ENCODE data around the gene RAG2. TPM values are rescaled to one million over a fixed set of nuclear protein-coding genes. Genes with fewer than 3 reads are reported as not detected.

The RAG2 gene
- total RNA-seq, 8 experiments from 2014 or later, result 1.0 to 2.3 (median 1.3) TPM; not detected in 1

- in situ Hi-C loops (cut with MboI; ENCODE audit: low pct_unique_long_range_greater_than_20kb in 2 of 9, low sequenced_read_pairs in 9 of 9, unreplicated experiment in 9 of 9), result no loop called here
- H3K4me3 ChIP-seq, result no peak overlapping the region
- H3K27ac ChIP-seq, result no peak overlapping the region
- H3K4me1 ChIP-seq (replicated peaks in 1 of 2), result peaks cover 0 to 13% of the 10 kb centered on the region in 2 donors
- ATAC-seq (replicated peaks in 6 of 8), result no peak
- WGBS, 10 experiments, result 21 to 100% (median 86%) methylated on average over 1 to 3 of the region's 3 CpGs; no CpG with 5 or more reads in 2 of the 10 experiments
Measured at GRCh38 chr11:36618363-36619047, 20.5 kb upstream of the RAG2 start.

GRCh38 chr11:36617543-36618362, 19.7 kb upstream of the RAG2 start:
- in situ Hi-C loops (cut with MboI; ENCODE audit: low pct_unique_long_range_greater_than_20kb in 2 of 9, low sequenced_read_pairs in 9 of 9, unreplicated experiment in 9 of 9), result no loop called here
- ATAC-seq (replicated peaks in 6 of 8), result no peak
- H3K4me3 ChIP-seq, result no peak overlapping the region
- H3K4me1 ChIP-seq (replicated peaks in 1 of 2), result peaks cover 0 to 10% of the 10 kb centered on the region in 2 donors
- 55 to 100% (median 82%) methylated on average over 1 to 6 of the region's 6 CpGs for WGBS, 10 experiments
- H3K27ac ChIP-seq, result no peak overlapping the region

- ATAC-seq (replicated peaks in 6 of 8), result no peak
- H3K27ac ChIP-seq, result no peak overlapping the region
- 83 to 100% (median 100%) methylated on average over 1 to 3 of the region's 3 CpGs for WGBS, 10 experiments
- in situ Hi-C loops (cut with MboI; ENCODE audit: low pct_unique_long_range_greater_than_20kb in 2 of 9, low sequenced_read_pairs in 9 of 9, unreplicated experiment in 9 of 9), result no loop called here
- peaks cover 0 to 10% of the 10 kb centered on the region in 2 donors for H3K4me1 ChIP-seq (replicated peaks in 1 of 2)
- no peak overlapping the region for H3K4me3 ChIP-seq
Measured at GRCh38 chr11:36615826-36616225, 17.8 kb upstream of the RAG2 start.

- ATAC-seq (replicated peaks in 6 of 8), result no peak
- Histone ChIP-seq H3K4me1 (replicated peaks in 1 of 2) (no peaks in the 10 kb centered on the region), H3K27ac (no peak overlapping the region), H3K4me3 (no peak overlapping the region)
- WGBS, 10 experiments, result 54 to 100% (median 86%) methylated on average over 1 to 2 of the region's 2 CpGs; no CpG with 5 or more reads in 3 of the 10 experiments
- in situ Hi-C loops (cut with MboI; ENCODE audit: low pct_unique_long_range_greater_than_20kb in 2 of 9, low sequenced_read_pairs in 9 of 9, unreplicated experiment in 9 of 9), result no loop called here
Measured at GRCh38 chr11:36609383-36609782, 11.3 kb upstream of the RAG2 start.

- WGBS, 10 experiments, result 20 to 100% (median 67%) methylated on average over 1 of the region's 1 CpG; no CpG with 5 or more reads in 5 of the 10 experiments
- Histone ChIP-seq H3K4me1 (replicated peaks in 1 of 2) (no peaks in the 10 kb centered on the region), H3K27ac (no peak overlapping the region), H3K4me3 (no peak overlapping the region)
- in situ Hi-C loops (cut with MboI; ENCODE audit: low pct_unique_long_range_greater_than_20kb in 2 of 9, low sequenced_read_pairs in 9 of 9, unreplicated experiment in 9 of 9), result no loop called here
- ATAC-seq (replicated peaks in 6 of 8), result no peak
Measured at GRCh38 chr11:36608491-36609199, 10.6 kb upstream of the RAG2 start.

DNA sequence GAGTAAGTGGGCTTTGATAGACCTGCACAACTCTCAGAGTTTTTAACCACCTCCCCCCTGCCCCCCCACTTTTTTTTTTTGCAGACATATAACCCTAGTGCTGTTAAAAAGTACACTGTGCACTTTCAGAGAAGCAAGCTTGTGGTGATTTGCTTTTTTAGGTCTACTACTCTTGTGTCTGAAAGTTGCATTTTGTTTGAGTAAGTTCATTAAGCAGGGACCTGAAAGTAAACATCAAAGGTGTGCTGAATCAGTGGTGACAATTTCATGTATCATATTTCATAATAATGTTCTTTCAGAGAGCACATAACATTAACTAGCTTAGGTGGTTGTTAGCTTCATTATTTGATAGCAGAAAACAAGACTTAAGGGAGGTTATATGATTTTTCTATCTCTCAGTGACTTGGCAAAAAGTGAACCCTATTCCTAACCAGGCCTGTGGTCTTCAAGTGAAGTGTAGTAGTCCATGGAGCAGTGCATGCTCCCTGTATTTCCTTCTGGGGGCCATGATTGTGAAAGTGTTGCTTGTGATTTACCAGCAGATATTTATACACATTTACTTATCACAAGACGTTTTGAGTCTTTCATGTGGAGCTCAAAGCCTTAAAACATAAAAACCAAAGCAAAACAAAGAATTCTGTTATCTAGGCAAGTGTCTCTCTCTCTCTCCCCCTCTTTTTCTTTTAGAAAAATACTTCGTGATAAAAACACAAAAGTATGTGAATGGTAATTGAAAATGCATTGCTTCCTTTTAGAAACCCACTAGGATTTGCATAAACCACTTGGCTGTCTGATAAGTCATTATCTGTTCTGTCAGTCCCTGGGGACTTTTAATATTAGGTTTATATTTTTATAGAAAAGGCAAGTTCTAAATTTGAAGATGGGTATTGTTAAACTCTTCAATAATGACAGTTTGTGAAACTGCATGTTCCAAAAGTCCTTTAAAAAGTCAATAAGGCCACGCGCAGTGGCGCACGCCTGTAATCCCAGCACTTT, 7.5 kb upstream of the RAG2 start:
- no peak overlapping the region for H3K27ac ChIP-seq
- ATAC-seq (replicated peaks in 6 of 8), result no peak
- in situ Hi-C loops (cut with MboI; ENCODE audit: low pct_unique_long_range_greater_than_20kb in 2 of 9, low sequenced_read_pairs in 9 of 9, unreplicated experiment in 9 of 9), result no loop called here
- WGBS, 10 experiments, result 24 to 94% (median 86%) methylated on average over 2 to 6 of the region's 6 CpGs; no CpG with 5 or more reads in 2 of the 10 experiments
- H3K4me1 ChIP-seq (replicated peaks in 1 of 2), result no peaks in the 10 kb centered on the region
- H3K4me3 ChIP-seq, result no peak overlapping the region

GRCh38 chr11:36602135-36602534, 4.1 kb upstream of the RAG2 start:
- Histone ChIP-seq H3K27ac (no peak overlapping the region), H3K4me1 (replicated peaks in 1 of 2) (no peaks in the 10 kb centered on the region), H3K4me3 (no peak overlapping the region)
- in situ Hi-C loops (cut with MboI; ENCODE audit: low pct_unique_long_range_greater_than_20kb in 2 of 9, low sequenced_read_pairs in 9 of 9, unreplicated experiment in 9 of 9), result no loop called here
- no peak for ATAC-seq (replicated peaks in 6 of 8)

- Histone ChIP-seq H3K27ac (no peak overlapping the region), H3K4me1 (replicated peaks in 1 of 2) (no peaks in the 10 kb centered on the region), H3K4me3 (no peak overlapping the region)
- 71 to 100% (median 91%) methylated on average over 1 to 2 of the region's 2 CpGs for WGBS, 10 experiments
- ATAC-seq (replicated peaks in 6 of 8), result no peak
- in situ Hi-C loops (cut with MboI; ENCODE audit: low pct_unique_long_range_greater_than_20kb in 2 of 9, low sequenced_read_pairs in 9 of 9, unreplicated experiment in 9 of 9), result no loop called here
Measured at GRCh38 chr11:36601155-36601554, 3.1 kb upstream of the RAG2 start.

GRCh38 chr11:36600180-36600579, 2.1 kb upstream of the RAG2 start:
- in situ Hi-C loops (cut with MboI; ENCODE audit: low pct_unique_long_range_greater_than_20kb in 2 of 9, low sequenced_read_pairs in 9 of 9, unreplicated experiment in 9 of 9), result no loop called here
- H3K4me1 ChIP-seq (replicated peaks in 1 of 2), result peaks cover 0 to 6% of the 10 kb centered on the region in 2 donors
- ATAC-seq (replicated peaks in 6 of 8), result no peak
- H3K4me3 ChIP-seq, result no peak overlapping the region
- H3K27ac ChIP-seq, result no peak overlapping the region
- WGBS, 10 experiments, result 65 to 100% (median 83%) methylated on average over 1 to 7 of the region's 7 CpGs; no CpG with 5 or more reads in 1 of the 10 experiments

DNA sequence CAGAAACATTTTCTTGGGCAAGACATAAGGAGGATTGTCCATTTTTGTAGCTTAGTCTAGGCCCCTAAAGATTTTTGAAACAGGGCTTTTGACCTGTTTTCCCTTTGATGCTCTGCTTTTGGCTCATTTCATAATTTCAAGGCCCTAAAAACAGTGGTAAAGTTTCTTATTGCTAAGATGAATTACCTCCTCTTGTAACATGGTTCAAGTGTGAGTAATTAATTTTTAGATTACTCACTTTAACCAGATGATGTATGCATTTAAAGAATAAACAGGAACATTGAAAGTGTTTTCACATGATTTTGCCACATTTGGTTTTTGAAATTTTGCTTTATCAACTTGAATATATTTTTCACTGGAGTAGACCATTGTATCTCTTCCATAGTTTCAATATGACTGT, 1.2 kb downstream of the RAG2 start:
- no peak for ATAC-seq (replicated peaks in 6 of 8)
- Histone ChIP-seq H3K27ac (no peak overlapping the region), H3K4me1 (replicated peaks in 1 of 2) (peaks cover 0 to 9% of the 10 kb centered on the region in 2 donors), H3K4me3 (no peak overlapping the region)
- in situ Hi-C loops (cut with MboI; ENCODE audit: low pct_unique_long_range_greater_than_20kb in 2 of 9, low sequenced_read_pairs in 9 of 9, unreplicated experiment in 9 of 9), result loop anchor here in 1 of 9 experiments (25.0 kb wide), 1 partner anchor 90 kb away; no protein-coding TSS in a partner anchor

GRCh38 chr11:36594316-36594989, 3.6 kb downstream of the RAG2 start, which contains the start of gene IFTAP:
Gene IFTAP, plus strand, starts transcription at chr11:36594502. Its CDS starts 15,602 bp downstream, at chr11:36610104.
- peak; percentile 99 to 100 (median 99) for ATAC-seq (replicated peaks in 6 of 8)
- H3K27ac ChIP-seq, result peak within 1 kb of the TSS; percentile 28 to 44

More at GRCh38 chr11:36594316-36594989, 3.6 kb downstream of the RAG2 start, which contains the start of gene IFTAP:
- Histone ChIP-seq H3K4me1 (replicated peaks in 1 of 2) (peaks cover 0 to 9% of the 10 kb centered on the region in 2 donors), H3K4me3 (peak within 1 kb of the TSS; percentile 59 to 86 (median 73))
- in situ Hi-C loops (cut with MboI; ENCODE audit: low pct_unique_long_range_greater_than_20kb in 2 of 9, low sequenced_read_pairs in 9 of 9, unreplicated experiment in 9 of 9), result loop anchor here in 1 of 9 experiments (25.0 kb wide), 1 partner anchor 93 kb away; no protein-coding TSS in a partner anchor
- 0 to 3% (median 0%) methylated on average over 1 to 26 of the region's 29 CpGs; no CpG with 5 or more reads in 1 of the 10 experiments for WGBS, 10 experiments
